HCT116 (cell line): Measurements from ENCODE around the gene SPAG6. TPM values are rescaled to one million over a fixed set of nuclear protein-coding genes. Genes with fewer than 3 reads are reported as not detected.

Source experiments
- ATAC-seq: fragments of 200-7000 bp; cut with Tn5 transposase; 2 replicates; pipeline ENCODE4 v1.9.1; 2020; ENCODE audit warnings: mild to moderate bottlenecking, moderate library complexity
- BruUV-seq: library from RNA; stranded (reverse); fragments of 400-500 nt; replicated peaks from 2 replicates; lab custom pipeline; 2021; lab: Mats Ljungman, UMichigan
- CTCF ChIA-PET: fragments of 300-600 bp; sonication (Branson Sonifier 250); formaldehyde crosslinking; loops from one replicate; lab custom pipeline; 2021; ENCODE audit warnings: antibody characterized with exemption; lab: Charles Lee
- POLR2A ChIA-PET: fragments of 300-600, 350-600 bp; sonication (Branson Sonifier 250); formaldehyde crosslinking; loops from one replicate; lab custom pipeline; 2021; ENCODE audit warnings: antibody characterized with exemption; lab: Charles Lee
- RAD21 ChIA-PET, 2 experiments: fragments of 300-600 bp; sonication (Branson Sonifier 250); formaldehyde crosslinking; loops; one replicate each; lab custom pipeline; 2023; ENCODE audit warnings: low total read pairs in 2 of 2; ENCODE audit not compliant: uncharacterized antibody in 2 of 2, unreplicated experiment in 2 of 2, low non-redundant PET in 1 of 2; lab: Charles Lee
- DNase-seq: peaks from one replicate; pipeline ENCODE4 v3.0.0-alpha.2; 2010; ENCODE audit warnings: low read depth, low spot score
- H2AFZ ChIP-seq: fragments of 200-600 bp; shearing (Covaris generic), sonication (generic); 2 replicates; pipeline ENCODE4 v1.6.1; 2017; ENCODE audit warnings: low read depth, mixed run types, mixed read lengths, antibody characterized with exemption, low read length; ENCODE audit not compliant: poor library complexity, severe bottlenecking
- H3K27ac ChIP-seq: 2 replicates; pipeline ENCODE4 v1.5.1; 2012; ENCODE audit warnings: low read depth, low read length
- H3K27me3 ChIP-seq: fragments of 200-600 bp; sonication (generic); 2 replicates; pipeline ENCODE4 v1.6.1; 2016; ENCODE audit warnings: mixed run types, low read length, mixed read lengths; ENCODE audit not compliant: insufficient read depth
- H3K36me3 ChIP-seq, 2 experiments: fragments of 200-500 bp in 1 of 2; fragments of 200-600 bp in 1 of 2; sonication (Bioruptor generic) in 1 of 2; sonication (generic) in 1 of 2; 2 replicates each; pipeline versions ENCODE4 v1.5.1 to v1.6.1; 2014 to 2016; ENCODE audit warnings: low read length in 2 of 2, inconsistent platforms in 1 of 2, mixed read lengths in 1 of 2, mixed run types in 1 of 2; ENCODE audit not compliant: insufficient read depth in 2 of 2, control insufficient read depth in 1 of 2
- H3K4me1 ChIP-seq, 2 experiments: fragments of 200-600 bp in 1 of 2; sonication (generic) in 1 of 2; 2 replicates each; pipeline versions ENCODE4 v1.5.1 to v1.6.1; 2012 to 2017; ENCODE audit warnings: low read length in 2 of 2, inconsistent platforms in 1 of 2, mild to moderate bottlenecking in 1 of 2, mixed read lengths in 1 of 2, mixed run types in 1 of 2, moderate library complexity in 1 of 2; ENCODE audit not compliant: insufficient read depth in 2 of 2, control insufficient read depth in 1 of 2
- H3K4me2 ChIP-seq: fragments of 200-600 bp; sonication (generic); 2 replicates; pipeline ENCODE4 v1.6.1; 2017; ENCODE audit warnings: mixed run types, low read length, mixed read lengths
- H3K4me3 ChIP-seq, 2 experiments: fragments of 200-600 bp in 1 of 2; sonication (generic) in 1 of 2; replicated peaks in 1 of 2; 2 replicates each; pipeline ENCODE4 v1.5.1; 2011 to 2016; ENCODE audit warnings: low read length in 2 of 2, control low read depth in 1 of 2, low read depth in 1 of 2, mild to moderate bottlenecking in 1 of 2, mixed read lengths in 1 of 2, mixed run types in 1 of 2
- H3K79me2 ChIP-seq: fragments of 200-600 bp; sonication (generic); 2 replicates; pipeline ENCODE4 v1.6.1; 2017; ENCODE audit warnings: mild to moderate bottlenecking, mixed run types, low read length, moderate library complexity, mixed read lengths; ENCODE audit not compliant: insufficient read depth
- H3K9ac ChIP-seq: fragments of 200-600 bp; sonication (generic); 2 replicates; pipeline ENCODE4 v1.6.1; 2016; ENCODE audit warnings: low read length, mixed read lengths
- H3K9me2 ChIP-seq: fragments of 200-600 bp; sonication (generic), shearing (Covaris generic); 2 replicates; pipeline ENCODE4 v1.6.1; 2017; ENCODE audit warnings: mixed run types, mild to moderate bottlenecking, moderate library complexity; ENCODE audit not compliant: insufficient read depth
- H3K9me3 ChIP-seq, 2 experiments: fragments of 200-500 bp in 1 of 2; fragments of 200-600 bp in 1 of 2; sonication (Bioruptor generic) in 1 of 2; sonication (generic) in 1 of 2; 2 replicates each; pipeline ENCODE4 v1.6.1; 2014 to 2017; ENCODE audit warnings: low read length in 2 of 2, mixed read lengths in 2 of 2, inconsistent platforms in 1 of 2, low read depth in 1 of 2, mild to moderate bottlenecking in 1 of 2, mixed run types in 1 of 2, moderate library complexity in 1 of 2; ENCODE audit not compliant: control insufficient read depth in 1 of 2, insufficient read depth in 1 of 2
- H4K20me1 ChIP-seq: fragments of 200-600 bp; sonication (generic), shearing (Covaris generic); 2 replicates; pipeline ENCODE4 v1.6.1; 2017; ENCODE audit warnings: mixed run types, mild to moderate bottlenecking, moderate library complexity; ENCODE audit not compliant: insufficient read depth
- CBX3 ChIP-seq: IDR thresholded peaks from 2 replicates; pipeline ENCODE4 v1.6.1; 2012; ENCODE audit warnings: low read depth
- EGR1 ChIP-seq: IDR thresholded peaks from 2 replicates; pipeline ENCODE4 v1.6.1; 2012; ENCODE audit warnings: low read depth
- ELF1 ChIP-seq: IDR thresholded peaks from 2 replicates; pipeline ENCODE4 v1.6.1; 2012; ENCODE audit warnings: low read depth, borderline replicate concordance
- POLR2AphosphoS5 ChIP-seq: IDR thresholded peaks from 2 replicates; pipeline ENCODE4 v1.6.1; 2011; ENCODE audit warnings: mild to moderate bottlenecking, low read depth, low read length, moderate library complexity
- RAD21 ChIP-seq: IDR thresholded peaks from 2 replicates; pipeline ENCODE4 v1.6.1; 2012; ENCODE audit warnings: low read depth, mild to moderate bottlenecking
- SIN3A ChIP-seq: IDR thresholded peaks from 2 replicates; pipeline ENCODE4 v1.6.1; 2012; ENCODE audit warnings: low read depth
- SRF ChIP-seq: IDR thresholded peaks from 2 replicates; pipeline ENCODE4 v1.6.1; 2012; ENCODE audit warnings: low read depth
- YY1 ChIP-seq: IDR thresholded peaks from 2 replicates; pipeline ENCODE4 v1.6.1; 2011; ENCODE audit warnings: low read length, low read depth, moderate library complexity, mild to moderate bottlenecking; ENCODE audit not compliant: insufficient replicate concordance; ENCODE audit errors: extremely low read depth
- intact Hi-C: fragments of 100-400 bp; cut with micrococcal nuclease; formaldehyde crosslinking; loops from 2 replicates; pipeline ENCODE4 v1.10.0; 2022
- total RNA-seq: library from RNA; stranded (reverse); gene quantifications from one replicate; pipeline ENCODE4 v1.2.1, GENCODE V29; 2021; ENCODE audit not compliant: unreplicated experiment
- TF ChIP-seq, protein P1 (sequence below), 3 experiments: fragments of 200-600 bp in 1 of 3; sonication (generic) in 1 of 3; IDR thresholded peaks in 2 of 3; conservative IDR thresholded peaks in 1 of 3; 2 replicates each; pipeline ENCODE4 v1.5.1; 2012 to 2017; ENCODE audit warnings: low read depth in 2 of 3, low read length in 2 of 3, antibody characterized with exemption in 1 of 3, borderline replicate concordance in 1 of 3, control low read depth in 1 of 3, mild to moderate bottlenecking in 1 of 3, mixed read lengths in 1 of 3, mixed run types in 1 of 3, moderate library complexity in 1 of 3; ENCODE audit not compliant: insufficient read depth in 1 of 3
- TF ChIP-seq, protein P2 (sequence below): IDR thresholded peaks from 2 replicates; pipeline ENCODE4 v1.6.1; 2011; ENCODE audit warnings: mild to moderate bottlenecking, low read length, moderate library complexity; ENCODE audit not compliant: insufficient replicate concordance; ENCODE audit errors: extremely low read depth

The SPAG6 gene
- total RNA-seq, 1 experiment from 2014 or later: not detected

DNA sequence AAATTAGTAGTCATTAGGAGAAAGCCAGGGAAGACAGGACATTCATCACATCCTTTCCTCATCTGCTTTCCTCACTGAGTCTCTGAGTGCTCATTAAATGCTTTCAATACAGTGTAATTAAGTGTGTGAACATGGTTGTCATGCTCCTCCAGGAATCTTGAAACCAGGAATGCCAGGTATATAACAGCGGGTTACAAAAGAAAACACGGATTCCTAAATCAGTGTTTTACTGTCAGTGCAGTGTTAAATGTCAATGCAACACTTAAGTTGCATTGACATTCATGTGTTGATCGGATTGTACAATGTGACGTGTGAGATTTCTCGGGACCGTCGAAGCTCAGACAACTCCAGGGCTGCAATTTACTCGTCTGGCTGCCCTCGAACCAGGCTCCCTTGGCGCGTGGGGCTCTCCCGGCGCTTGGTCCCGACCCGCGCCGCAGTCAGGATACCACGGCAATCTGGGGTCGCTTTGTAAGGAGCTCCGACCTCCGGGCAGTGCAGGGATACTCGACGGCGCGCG lies 455 bp upstream of the SPAG6 start:
- no peaks in the 10 kb centered on the region for H3K9me2 ChIP-seq
- H3K4me3 ChIP-seq: no peak overlapping the region
- H3K27ac ChIP-seq: no peak overlapping the region
- H3K4me1 ChIP-seq: peaks cover 3 to 12% of the 10 kb centered on the region in 2 experiments; a peak in 2 of 4 replicates
- TF ChIP-seq CBX3 (no peak), SIN3A (no peak), YY1 (no peak), POLR2AphosphoS5 (no peak), EGR1 (no peak), SRF (no peak), RAD21 (no peak), ELF1 (no peak)
- TF ChIP-seq, protein P1, sequence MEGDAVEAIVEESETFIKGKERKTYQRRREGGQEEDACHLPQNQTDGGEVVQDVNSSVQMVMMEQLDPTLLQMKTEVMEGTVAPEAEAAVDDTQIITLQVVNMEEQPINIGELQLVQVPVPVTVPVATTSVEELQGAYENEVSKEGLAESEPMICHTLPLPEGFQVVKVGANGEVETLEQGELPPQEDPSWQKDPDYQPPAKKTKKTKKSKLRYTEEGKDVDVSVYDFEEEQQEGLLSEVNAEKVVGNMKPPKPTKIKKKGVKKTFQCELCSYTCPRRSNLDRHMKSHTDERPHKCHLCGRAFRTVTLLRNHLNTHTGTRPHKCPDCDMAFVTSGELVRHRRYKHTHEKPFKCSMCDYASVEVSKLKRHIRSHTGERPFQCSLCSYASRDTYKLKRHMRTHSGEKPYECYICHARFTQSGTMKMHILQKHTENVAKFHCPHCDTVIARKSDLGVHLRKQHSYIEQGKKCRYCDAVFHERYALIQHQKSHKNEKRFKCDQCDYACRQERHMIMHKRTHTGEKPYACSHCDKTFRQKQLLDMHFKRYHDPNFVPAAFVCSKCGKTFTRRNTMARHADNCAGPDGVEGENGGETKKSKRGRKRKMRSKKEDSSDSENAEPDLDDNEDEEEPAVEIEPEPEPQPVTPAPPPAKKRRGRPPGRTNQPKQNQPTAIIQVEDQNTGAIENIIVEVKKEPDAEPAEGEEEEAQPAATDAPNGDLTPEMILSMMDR (IDR thresholded peaks at IDR 0.05 in 2 of 3, conservative IDR thresholded peaks at IDR 0.05 in 1 of 3; ENCODE audit: borderline replicate concordance in 1 of 3, insufficient read depth in 1 of 3, low read depth in 2 of 3, low read length in 2 of 3): no peak
- TF ChIP-seq, protein P2, sequence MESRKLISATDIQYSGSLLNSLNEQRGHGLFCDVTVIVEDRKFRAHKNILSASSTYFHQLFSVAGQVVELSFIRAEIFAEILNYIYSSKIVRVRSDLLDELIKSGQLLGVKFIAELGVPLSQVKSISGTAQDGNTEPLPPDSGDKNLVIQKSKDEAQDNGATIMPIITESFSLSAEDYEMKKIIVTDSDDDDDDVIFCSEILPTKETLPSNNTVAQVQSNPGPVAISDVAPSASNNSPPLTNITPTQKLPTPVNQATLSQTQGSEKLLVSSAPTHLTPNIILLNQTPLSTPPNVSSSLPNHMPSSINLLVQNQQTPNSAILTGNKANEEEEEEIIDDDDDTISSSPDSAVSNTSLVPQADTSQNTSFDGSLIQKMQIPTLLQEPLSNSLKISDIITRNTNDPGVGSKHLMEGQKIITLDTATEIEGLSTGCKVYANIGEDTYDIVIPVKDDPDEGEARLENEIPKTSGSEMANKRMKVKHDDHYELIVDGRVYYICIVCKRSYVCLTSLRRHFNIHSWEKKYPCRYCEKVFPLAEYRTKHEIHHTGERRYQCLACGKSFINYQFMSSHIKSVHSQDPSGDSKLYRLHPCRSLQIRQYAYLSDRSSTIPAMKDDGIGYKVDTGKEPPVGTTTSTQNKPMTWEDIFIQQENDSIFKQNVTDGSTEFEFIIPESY: no peak
- H3K36me3 ChIP-seq: no peaks in the 10 kb centered on the region
- ATAC-seq: no peak
- no peak for DNase-seq
- ChIA-PET CTCF (no interaction called here), POLR2A (no interaction called here), RAD21 (no interaction called here)
- intact Hi-C loops: no loop called here
- no peaks in the 10 kb centered on the region for H4K20me1 ChIP-seq
- H3K9me3 ChIP-seq: no peaks in the 10 kb centered on the region
- no TSS peak for BruUV-seq
- no peaks in the 10 kb centered on the region for H3K79me2 ChIP-seq
- H3K27me3 ChIP-seq: 0 out of 2 replicates have a peak, but pooled peaks cover 3% of the 10 kb centered on the region
- no peak overlapping the region for H3K4me2 ChIP-seq
- no peak overlapping the region for H2AFZ ChIP-seq
- no peak overlapping the region for H3K9ac ChIP-seq
